ENCODE results near the gene RAVER1.
"Not testable (repeated sequence)": the region's sequence is repeated elsewhere in the genome, so short reads cannot be mapped to it uniquely, and the experiment has no call there.

The RAVER1 gene, protein sequence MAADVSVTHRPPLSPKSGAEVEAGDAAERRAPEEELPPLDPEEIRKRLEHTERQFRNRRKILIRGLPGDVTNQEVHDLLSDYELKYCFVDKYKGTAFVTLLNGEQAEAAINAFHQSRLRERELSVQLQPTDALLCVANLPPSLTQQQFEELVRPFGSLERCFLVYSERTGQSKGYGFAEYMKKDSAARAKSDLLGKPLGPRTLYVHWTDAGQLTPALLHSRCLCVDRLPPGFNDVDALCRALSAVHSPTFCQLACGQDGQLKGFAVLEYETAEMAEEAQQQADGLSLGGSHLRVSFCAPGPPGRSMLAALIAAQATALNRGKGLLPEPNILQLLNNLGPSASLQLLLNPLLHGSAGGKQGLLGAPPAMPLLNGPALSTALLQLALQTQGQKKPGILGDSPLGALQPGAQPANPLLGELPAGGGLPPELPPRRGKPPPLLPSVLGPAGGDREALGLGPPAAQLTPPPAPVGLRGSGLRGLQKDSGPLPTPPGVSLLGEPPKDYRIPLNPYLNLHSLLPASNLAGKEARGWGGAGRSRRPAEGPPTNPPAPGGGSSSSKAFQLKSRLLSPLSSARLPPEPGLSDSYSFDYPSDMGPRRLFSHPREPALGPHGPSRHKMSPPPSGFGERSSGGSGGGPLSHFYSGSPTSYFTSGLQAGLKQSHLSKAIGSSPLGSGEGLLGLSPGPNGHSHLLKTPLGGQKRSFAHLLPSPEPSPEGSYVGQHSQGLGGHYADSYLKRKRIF

DNA sequence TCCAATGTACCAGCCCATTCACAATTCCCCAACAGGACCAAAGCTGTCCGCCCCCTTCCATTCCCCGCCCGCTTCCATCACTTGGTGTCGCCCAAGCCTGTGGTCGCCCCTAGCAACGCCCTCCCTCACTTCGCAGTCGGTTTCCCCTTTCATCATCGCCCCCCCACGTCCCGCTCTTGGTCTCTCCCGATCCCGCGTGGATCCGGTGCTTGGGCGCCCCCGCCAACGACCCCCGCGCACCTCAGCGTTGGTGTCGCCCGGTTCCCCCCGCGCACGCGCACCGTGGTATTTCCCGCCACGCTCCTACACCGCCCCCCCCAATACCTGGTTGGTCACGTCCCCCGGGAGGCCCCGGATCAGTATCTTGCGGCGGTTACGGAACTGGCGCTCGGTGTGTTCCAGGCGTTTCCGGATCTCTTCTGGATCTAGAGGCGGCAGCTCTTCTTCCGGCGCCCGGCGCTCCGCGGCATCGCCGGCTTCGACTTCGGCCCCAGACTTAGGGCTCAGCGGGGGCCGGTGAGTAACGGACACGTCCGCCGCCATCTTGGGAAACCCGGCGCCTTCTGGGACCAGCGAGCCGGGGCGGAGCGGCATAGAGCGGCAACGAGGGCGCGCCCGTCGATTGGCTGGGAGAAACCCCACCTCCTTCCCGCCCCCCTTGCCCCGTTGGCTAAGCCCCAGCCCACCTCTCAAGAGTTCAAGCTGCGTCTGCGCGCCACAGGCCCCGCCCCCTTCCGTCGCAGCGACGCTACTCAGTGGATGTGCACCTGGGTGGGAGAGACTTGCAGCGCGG, at the start of gene RAVER1:
TSS of gene RAVER1 (minus strand) at position 565 of the 793 bp plus-strand sequence. CDS start at position 543, 22 bp downstream.
- peak; percentile 90 for DNase-seq

DNA sequence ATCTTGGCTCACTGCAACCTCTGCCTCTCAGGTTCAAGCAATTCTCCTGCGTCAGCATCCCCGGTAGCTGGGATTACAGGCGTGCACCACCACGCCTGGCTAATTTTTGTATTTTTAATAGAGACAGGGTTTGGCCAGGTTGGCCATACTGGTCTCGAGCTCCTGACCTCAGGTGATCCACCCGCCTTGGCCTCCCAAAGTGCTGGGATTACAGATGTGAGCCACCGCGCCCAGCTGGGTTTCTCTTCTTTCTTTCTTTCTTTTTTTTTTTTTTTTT, 49.8 kb upstream of the RAVER1 start:
- not testable (repeated sequence) for DNase-seq

DNA sequence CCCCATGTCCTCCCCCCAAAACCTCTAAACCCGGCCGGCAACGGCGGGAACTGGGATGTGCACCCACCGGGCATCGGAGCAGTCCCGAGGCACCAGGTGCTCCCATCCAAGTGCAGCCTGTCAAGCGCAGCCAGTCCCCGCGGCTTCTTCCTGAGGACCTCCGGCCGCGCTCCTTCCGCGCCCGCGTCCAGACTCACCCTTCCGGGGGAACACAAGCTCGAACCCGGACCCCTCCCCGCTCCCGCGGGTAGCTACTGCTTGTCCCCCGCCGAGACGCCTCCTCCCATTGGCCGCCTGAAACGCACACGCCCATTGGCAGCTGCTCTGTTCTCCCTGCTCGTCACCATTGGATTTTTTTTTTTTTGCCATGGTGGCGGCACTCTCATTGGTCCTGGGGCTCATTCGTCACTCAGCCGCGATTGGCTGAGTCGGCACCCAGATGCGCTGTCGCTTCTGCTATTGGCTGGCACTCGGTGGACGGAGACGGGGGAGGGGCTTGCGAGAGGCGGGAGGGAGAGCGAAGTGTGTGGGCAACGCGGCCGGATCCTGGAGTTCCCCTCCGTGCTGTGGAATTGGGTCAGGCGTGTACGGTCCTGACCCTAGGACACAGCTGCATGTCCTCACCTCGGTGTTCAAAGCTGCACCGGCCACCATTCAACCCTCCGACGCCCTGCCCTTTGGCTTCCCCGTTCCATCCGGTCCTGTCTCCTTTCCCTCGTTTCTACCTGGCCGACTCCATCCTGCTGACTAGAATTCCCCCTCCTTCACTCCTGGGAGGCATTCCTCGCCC, 47.2 kb upstream of the RAVER1 start, which contains the start of gene TYK2:
TSS of gene TYK2 (minus strand) at position 260 of the 790 bp plus-strand sequence. CDS start 2,166 bp downstream, outside the sequence.
- DNase-seq = peak; percentile 97

DNA sequence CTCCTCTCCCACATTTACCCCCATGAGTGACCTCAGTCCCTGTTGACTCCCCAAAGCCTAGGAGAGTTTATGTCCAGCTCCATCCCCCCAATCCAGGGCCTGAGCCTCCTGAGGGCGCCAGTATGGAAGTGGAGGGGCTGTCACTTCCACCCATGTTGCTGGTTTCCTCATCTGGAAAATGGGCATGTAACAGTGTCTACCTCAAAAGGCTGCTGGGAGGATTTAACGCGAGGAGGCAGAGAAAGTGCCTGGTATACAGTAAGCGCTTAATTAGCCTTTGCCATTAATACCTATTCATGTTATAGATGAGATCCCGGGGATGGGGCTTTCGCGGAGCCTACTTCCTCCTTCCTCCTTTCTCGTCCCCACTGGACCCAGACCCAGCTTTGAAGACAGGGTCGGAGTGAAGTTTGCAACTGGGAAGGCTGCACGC, 46.6 kb upstream of the RAVER1 start:
- no peak for DNase-seq

DNA sequence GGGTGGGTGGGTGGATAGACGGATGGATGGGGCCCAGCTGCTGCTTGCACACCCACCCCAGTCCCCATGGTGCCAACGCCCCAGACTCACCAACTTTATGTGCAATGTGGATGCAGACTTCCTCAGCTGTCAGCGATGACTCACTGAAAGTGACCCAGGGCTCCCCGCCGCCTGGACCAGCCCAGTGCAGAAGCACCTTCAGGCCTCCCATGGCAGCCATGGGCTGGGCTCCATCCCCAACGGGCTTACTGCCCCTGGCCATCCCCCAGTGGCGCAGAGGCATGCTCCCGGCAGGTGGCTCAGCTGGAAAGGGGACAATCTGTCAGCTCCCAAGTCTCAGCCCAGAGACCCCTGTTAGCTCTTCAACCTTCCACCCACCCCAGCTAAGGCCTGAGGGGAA, 44.8 kb upstream of the RAVER1 start:
- DNase-seq = no peak

DNA sequence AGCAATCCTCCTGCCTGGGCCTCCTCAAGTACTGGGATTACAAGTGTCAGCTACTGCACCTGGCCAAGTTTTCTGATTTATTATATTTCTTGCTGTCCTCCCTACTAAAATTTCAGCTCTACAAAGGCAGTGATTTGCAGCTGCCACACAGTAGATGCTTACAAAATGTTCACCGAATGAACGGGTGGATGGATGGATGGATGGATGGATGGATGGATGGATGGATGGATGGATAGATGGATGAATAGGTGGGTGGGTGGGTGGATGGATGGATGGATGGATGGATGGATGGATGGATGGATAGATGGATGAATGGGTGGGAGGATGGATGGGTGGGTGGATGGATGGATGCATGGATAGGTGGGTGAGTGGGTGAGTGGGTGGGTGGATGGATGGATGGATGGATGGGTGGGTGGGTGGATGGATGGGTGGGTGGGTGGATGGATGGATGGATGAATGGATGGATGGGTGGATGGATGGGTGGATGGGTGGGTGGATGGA, 43.9 kb upstream of the RAVER1 start:
- not testable (repeated sequence) for DNase-seq

DNA sequence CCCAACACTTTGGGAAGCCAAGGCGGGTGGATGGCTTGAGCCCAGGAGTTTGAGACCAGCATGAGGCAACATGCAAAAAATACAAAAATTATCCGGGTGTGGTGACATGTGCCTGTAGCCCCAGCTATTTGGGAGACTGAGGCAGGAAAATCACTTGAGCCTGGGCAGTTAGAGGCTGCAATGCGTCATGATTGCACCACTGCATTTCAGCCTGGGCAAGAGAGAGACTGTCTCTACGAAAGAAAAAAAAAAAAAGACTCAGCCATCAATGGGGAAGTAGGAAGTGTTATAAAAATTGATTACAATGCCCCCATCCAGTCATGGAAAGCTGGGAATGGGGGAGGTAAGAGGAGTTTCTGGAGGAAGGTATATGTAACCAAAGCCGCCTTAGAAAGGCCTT, 41.6 kb upstream of the RAVER1 start:
- no peak for DNase-seq

DNA sequence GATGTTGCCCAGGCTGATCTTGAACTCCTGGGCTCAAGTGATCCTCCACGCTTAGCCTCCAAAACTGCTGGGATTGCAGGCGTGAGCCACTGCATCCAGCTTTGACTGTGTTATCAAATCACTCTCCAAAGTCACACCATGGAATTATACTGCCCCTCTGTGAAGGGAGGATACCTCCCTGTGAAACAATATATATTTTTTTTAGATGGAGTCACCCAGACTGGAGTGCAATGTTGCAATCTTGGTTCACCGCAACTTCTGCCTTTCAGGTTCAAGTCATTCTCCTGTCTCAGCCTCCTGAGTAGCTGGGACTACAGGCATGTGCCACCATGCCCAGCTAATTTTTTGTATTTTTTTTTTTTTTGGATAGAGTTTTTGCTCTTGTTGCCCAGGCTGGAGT, 39.4 kb upstream of the RAVER1 start:
- DNase-seq = no peak

DNA sequence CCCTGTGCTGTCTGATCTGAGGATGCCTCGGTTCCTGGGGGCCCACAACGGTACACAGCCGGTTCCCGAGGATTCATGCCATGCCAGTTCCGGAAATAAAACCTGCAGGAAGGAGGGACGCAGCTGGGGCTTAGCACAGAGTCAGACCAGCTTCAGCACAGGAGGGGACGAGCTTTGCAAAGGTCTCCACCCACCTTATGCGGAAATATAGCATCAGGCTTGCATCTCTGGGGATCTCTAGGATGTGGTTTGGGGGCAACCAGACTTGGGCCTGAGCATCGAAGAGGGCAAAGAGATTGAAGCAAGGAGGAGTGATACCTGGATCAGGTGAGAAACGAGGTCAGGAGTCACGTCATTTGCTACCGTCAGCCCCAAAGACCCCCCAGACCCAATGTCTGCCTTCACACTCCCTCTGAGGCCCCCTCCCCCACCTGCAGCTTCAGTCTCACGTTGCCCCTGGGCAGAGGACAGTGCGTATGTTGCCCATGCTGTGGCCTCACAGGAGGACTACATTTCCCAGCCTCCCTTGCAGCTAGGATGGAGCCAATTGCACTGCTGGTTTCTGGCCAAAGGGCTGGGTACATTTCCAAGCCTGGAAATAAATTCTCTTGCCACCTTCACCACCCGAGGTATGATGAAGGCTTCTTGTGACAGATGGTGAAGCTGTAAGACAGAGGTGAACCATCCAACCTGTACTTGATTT, 34.9 kb upstream of the RAVER1 start:
- no peak for DNase-seq

DNA sequence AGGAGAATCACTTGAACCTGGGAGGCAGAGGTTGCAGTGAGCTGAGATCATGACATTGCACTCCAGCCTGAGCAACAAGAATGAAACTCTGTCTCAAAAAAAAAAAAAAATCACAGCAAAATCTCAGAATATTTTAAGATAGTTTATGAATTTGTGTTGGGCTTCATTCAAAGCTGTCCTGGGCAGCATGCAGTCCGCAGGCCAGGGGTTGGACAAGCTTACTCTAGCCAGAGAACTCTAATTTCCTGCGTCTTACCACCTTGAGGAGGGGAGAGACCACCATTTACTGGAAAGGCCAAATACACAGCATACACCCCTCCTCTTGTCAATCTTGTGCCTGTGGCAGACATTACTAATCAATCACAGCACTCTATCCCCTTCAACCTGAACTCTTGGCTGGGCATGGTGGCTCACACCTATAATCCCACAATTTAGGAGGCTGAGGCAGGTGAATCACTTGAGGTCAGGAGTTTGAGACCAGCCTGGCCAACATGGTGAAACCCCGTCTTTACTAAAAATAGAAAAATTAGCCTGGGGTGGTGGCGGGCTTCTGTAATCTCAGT, 33.7 kb upstream of the RAVER1 start:
- not testable (repeated sequence) for DNase-seq

DNA sequence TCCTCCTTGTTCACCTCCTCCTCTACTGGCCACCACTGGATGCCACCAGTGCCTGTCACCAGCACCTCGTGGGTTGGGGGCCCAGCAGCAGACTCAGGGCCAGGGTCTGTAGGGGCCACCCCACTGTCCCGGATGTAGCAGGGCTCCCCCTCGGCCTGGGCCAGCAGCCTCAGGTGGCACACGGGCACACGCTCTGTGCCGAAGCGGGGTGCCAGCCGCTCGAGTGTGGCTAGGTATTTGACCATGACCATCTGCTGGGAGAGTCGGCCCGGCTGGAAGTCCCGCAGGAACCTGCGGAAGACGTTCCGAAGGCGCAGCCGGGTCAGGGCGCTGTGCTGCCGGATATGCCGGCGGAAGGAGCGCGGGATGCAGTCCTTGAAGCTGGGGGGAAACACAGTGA, 32.2 kb upstream of the RAVER1 start:
- DNase-seq = no peak

DNA sequence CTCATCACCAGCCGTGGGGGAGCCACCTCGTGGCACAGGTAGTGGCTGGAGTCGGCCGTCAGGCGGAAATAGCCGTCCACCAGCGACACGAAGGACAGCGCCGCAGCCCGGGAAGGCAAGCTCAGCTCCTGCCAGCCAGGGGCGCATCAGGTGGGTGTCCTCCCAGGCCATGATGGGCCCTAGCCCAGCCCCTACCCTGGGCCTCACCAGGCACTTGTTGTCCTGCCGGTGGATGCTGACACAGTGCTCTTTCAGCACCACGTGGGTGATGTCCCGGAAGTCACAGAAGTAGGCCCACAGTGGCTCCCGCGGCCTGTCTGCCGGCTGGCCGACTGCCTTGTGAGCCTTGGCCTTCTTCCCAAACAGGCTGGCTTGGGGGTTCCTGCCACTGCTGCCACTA, 31.3 kb upstream of the RAVER1 start:
- no peak for DNase-seq

DNA sequence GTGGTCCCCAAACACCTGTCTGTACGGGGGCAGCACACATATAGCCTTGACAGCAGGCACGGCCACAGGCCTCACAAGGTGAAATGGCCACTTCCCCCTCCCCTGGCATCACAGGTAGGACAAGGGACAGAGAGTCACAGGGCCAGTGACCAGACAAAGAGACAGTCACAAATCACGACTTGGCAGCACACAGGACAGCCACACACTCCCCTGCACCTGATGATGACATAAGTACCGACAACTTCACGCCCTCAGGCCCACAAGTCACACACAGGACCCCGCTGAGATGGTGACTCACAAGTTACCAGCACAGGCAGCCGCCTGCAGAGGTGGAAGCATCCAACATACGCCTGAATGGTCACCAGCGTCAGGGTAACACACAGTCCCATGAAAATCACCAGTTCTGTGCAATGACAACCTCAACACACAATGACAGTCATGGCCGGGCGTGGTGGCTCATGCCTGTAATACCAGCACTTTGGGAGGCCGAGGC, 30.5 kb upstream of the RAVER1 start:
- no peak for DNase-seq

DNA sequence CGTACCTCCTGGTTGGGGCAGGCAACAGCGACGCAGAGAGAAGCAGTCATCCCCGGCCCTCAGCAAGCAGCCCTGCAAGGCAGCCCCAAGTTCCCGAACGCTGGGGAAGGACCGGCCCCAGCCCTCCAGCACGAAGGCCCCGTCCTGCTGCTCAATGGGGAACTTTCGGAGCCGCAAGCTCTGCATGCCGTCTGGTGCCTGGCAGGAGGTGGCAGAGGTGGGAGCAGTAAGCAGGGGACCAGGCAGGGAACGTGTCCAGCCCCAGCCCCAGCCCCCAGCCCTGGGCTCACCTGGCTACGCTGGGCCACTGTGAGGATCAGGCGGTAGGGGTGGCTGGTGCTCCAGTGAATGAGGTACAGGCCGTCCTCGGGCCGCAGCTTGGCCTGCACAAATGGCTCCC, 28.9 kb upstream of the RAVER1 start:
- DNase-seq = no peak

DNA sequence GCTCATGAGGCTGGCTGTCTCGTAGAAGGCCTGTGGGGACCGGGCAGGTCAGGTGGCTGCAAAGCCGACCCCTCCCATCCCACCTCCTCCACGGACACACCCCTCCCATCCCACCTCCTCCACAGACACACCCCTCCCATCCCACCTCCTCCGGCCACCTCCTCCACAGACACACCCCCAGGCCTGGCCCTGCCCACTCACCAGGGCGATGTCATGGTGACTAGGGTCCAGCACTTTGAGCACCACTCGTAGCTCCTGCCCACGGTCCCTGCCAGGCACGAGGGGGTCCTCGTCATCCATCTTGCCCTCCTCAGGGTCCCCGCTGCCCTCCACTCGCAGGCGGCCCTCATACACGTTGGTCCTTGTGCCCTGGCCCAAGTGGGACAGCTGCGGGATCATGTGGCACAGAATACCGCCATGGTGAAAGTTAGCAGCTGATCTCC, 28.3 kb upstream of the RAVER1 start:
- no peak for DNase-seq

DNA sequence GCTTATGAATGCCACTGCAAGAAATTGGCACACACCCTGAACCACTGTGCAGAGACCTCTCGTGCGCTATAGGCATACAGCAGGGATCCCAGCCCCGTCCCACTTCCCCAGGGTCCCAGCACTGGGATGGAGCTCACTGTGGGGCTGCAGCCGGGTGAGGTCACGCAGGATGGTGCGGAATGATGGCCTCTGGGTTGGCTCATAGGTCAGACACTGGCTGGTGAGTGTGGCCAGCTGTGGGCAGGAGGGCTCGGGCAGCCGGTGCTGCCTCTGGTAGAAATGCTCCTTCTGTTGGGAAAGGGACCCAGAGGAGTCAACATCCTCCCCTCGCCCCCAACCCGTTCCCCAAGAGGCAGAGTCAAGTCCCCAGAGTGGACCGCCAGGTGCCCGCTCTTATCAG, 23.1 kb upstream of the RAVER1 start:
- no peak for DNase-seq

DNA sequence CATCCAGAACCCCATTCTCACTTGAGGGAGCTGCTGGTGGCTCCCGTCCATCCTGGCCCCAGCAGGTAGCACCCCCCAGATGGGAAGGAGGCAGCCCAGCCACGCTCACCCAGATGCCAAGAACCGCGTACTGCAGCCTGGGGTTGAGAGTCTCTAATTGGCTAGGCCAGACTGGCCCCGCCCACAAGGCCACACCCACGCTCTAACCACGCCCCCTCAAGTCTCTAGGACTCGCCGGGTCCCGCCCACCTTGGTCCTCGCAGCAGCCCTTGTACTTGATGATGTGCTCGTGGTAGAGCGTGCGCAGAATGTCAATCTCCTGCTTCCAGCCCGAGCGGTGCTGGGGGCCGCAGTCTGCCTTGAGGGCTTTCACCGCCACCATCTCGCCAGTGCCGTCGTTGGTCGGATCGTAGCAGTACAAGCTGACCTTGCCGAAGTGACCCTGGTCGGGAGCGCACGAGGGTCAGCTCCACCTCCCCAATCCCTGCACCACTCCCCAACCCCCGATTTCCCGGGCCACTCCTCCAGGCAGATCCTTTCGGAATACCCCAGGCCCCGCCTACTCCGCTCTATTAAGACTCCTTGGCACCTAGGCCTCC, 20.6 kb upstream of the RAVER1 start:
- no peak for DNase-seq

DNA sequence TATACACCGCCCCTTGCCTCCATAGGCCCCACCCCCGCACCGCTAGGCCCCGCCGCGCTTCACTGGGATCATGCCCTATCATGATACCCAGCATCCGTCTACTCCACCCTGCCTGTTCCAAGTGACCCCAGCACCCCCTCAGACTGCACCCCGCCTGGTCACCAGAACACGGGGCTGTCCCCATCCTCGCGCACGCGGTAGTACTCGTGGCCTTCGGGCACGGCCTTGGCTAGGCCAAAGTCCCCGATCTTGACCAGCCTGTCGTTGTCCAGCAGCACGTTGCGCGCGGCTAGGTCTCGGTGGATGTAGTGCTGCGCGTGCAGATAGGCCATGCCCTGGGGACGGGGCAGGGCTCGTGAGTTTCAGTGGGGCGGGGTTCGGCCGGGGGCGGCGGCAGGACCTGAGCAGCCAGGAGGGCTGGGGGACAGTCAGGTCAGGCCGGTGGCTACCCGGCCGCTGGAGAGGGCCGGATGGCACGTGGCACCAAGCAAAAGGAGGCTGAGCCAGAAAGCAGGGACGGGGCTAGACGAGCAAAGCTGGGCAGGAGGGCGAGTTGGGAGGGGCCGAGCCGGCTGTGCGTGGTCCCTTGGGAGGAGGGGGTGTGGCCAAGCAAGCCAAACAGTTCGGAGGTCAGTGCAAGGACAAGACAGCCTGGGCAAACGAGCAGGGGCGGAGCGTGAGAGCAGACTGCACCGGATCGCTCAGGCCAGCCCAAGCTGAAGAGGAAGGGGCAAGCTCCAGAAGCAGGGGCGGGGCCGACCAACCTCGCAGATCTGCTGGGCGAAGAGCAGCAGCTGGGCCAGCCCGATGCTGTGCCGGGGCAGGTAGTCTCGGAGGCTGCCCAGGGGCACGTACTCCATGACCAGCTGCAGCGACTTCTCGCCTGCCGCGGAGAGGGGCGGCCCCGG, 19.7 kb upstream of the RAVER1 start:
- DNase-seq = no peak

DNA sequence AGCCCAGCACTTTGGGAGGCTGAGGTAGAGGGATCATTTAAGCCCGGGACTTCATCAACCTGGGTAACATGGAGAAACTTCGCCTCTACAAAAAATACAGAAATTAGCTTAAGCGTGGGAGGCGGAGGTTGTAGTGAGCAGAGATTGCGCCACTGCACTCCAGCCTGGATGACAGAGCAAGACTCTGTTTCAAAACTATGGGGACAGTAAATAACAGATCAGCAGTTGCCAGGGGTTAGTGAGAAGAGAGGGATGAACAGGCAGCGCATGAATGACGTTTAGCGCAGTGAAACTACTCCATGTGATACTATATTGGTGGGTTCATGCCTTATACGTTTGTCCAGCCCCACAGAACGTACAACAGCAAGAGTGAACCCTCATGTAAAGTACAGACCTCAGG, 13.2 kb upstream of the RAVER1 start:
- no peak for DNase-seq

DNA sequence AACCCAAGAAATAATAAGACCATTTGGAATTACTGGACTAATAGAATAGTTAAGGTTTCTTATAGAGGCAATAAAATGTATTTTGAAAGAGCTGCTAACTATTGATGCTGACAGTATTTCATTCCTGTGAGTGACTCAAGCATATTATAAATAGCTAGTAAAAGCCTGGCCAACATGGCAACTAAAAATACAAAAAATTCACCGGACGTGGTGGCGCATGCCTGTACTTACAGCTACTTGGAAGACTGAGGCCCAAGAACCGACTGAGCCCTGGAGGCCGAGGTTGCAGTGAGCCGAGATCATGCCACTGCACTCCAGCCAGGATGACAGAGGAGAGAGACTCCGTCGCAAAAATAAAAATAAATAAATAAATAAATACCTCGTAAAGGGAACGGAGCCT, 11.5 kb upstream of the RAVER1 start:
- no peak for DNase-seq
